Measurements from ENCODE around the gene CEP72. TPM values are rescaled to one million over a fixed set of nuclear protein-coding genes. Genes with fewer than 3 reads are reported as not detected.

CEP72 gene
- total RNA-seq, 1 experiment from 2014 or later, result 24.8 TPM

GRCh38 chr5:669842-670395 is 57.8 kb downstream of the CEP72 start:
- Histone ChIP-seq H3K4me2 (ENCODE audit: insufficient read depth, insufficient read length, low read length) (no peak overlapping the region), H2AK5ac (ENCODE audit: insufficient read length, low read length) (no peak overlapping the region), H3K9me3 (ENCODE audit: control insufficient read depth, low read depth, low read length) (no peaks in the 10 kb centered on the region), H4K8ac (replicated peaks; ENCODE audit: insufficient read length, low read depth, low read length) (no peak overlapping the region), H3K4ac (ENCODE audit: low read depth, low read length) (no peak overlapping the region), H2AFZ (ENCODE audit: low read length) (no peak overlapping the region), H3K23me2 (ENCODE audit: insufficient read length, low read depth, low read length, poor library complexity, severe bottlenecking) (no peaks in the 10 kb centered on the region), H4K20me1 (ENCODE audit: control insufficient read depth, insufficient read depth, insufficient read length) (no peaks in the 10 kb centered on the region), H2BK15ac (ENCODE audit: low read depth, low read length) (no peak overlapping the region), H2BK120ac (ENCODE audit: low read depth, low read length, poor library complexity, severe bottlenecking) (no peak overlapping the region), H3T11ph (ENCODE audit: low read length) (no peak overlapping the region), H2BK5ac (ENCODE audit: insufficient read length, low read length) (no peak overlapping the region), H3K23ac (ENCODE audit: insufficient read length, low read depth, low read length) (no peak overlapping the region), H3K4me1 (ENCODE audit: insufficient read depth, low read length) (no peaks in the 10 kb centered on the region), H2BK12ac (ENCODE audit: insufficient read length, low read depth, low read length) (no peak overlapping the region), H4K5ac (ENCODE audit: insufficient read length, low read depth, low read length) (no peak overlapping the region), H3K79me1 (ENCODE audit: insufficient read depth, low read depth, low read length, poor library complexity, severe bottlenecking) (no peaks in the 10 kb centered on the region), H3K27ac (ENCODE audit: insufficient read length, low read depth, low read length) (no peak overlapping the region), H3K14ac (ENCODE audit: insufficient read depth, low read length) (no peak overlapping the region; the same call in 1 of the 2 replicates), H2BK20ac (ENCODE audit: low read depth, low read length, poor library complexity, severe bottlenecking) (no peak overlapping the region), H3K27me3 (ENCODE audit: insufficient read depth, low read length) (no peaks in the 10 kb centered on the region), H3K9ac (ENCODE audit: extremely low read depth, insufficient read length, low read length) (no peak overlapping the region), H3K18ac (ENCODE audit: insufficient read length, low read depth, low read length) (no peak overlapping the region), H3K79me2 (ENCODE audit: insufficient read depth, low read length) (no peaks in the 10 kb centered on the region), H4K91ac (ENCODE audit: insufficient read length, low read depth, low read length) (no peak overlapping the region), H3K56ac (ENCODE audit: insufficient read length, low read depth, low read length) (no peak overlapping the region)
- Mint-ChIP-seq H3K4me1 (peaks cover 5 to 9% of the 10 kb centered on the region in 2 experiments), H3K27ac (no peak overlapping the region), H3K9me3 (no peaks in the 10 kb centered on the region), H3K36me3 (ENCODE audit: insufficient read depth in 1 of 3, low read depth in 3 of 3) (peaks cover 5 to 15% (median 15%) of the 10 kb centered on the region in 3 experiments; a peak in 6 of 7 replicates), H3K4me3 (no peak overlapping the region), H3K27me3 (ENCODE audit: low read depth) (peaks cover 19% of the 10 kb centered on the region)
- no CpG with 5 or more reads among the region's 22 CpGs for WGBS (ENCODE audit: extremely low coverage, insufficient read length, low lambda C conversion rate)
- no peak for DNase-seq
- TF ChIP-seq CTCF (conservative IDR thresholded peaks at IDR 0.05), result no peak

All from H9 (cell line).